NCI-H2171 (cell line): ENCODE results near the gene PHYHIPL.

Experiments used
- DNase-seq: peaks from one replicate; lab custom pipeline; 2025; lab: John Stamatoyannopoulos, UW

The PHYHIPL gene

GRCh38 chr10:59257224-59257623 lies 80.8 kb downstream of the PHYHIPL start:
- DNase-seq, result no peak

DNA sequence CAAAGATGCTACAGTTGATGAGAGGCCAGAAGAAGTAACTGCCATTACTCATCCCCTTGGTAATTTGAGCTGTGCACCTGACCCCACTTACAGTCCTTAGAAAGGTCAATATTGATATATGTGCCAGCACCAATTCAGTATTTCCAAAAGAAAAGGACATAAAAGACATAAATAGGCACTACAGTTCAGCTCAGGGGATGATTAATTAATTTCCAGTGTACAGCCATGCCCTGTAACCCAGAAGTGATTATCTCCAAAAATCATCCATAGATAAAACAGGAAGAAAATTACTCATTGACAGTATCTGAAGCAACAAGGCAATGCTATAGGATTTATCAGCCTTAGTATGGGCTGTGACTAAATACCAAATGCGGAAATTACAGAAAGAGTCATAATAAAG lies 82.4 kb downstream of the PHYHIPL start:
- DNase-seq, result no peak

DNA sequence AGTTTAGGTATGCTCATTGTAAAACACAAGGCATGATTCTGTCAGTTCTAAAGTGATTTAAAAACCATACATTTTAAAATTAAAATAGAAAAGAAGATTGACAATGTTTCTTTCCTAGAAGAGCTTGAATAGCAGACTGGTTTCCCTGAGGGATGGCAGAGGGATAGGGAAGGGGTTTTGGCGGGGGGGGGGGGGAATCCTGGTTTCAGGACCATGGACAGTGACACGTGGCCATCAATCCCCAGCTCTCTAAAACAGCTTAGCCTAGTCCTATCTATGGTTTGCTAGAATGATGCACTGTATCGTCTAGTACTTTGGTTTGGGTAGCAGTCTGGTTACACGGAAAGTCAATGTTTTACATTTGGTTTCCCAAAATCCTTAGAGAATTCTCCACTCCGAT lies 88.7 kb downstream of the PHYHIPL start:
- DNase-seq, result no peak

- DNase-seq, result no peak
Measured at GRCh38 chr10:59266321-59266720, 89.9 kb downstream of the PHYHIPL start.

DNA sequence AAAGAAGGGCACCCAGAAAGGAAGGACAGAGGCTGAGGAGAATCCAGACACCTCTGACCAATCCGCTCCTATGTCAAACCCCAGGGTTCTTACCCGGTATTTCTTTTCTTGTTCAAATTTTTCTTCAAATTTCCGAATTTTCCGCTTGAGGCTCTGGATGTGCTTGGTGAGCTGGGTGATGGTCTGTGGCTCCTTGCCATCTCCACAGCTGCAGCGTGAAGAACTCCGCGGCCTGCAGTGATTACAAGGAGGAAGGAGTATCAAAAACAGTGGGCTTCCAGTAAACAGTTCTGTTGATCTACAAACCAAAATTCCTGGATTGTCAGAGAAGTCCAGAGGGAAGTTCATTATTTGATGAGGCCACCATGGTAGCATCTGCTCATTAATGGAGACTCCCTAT lies 92.0 kb downstream of the PHYHIPL start:
- DNase-seq, result no peak

DNA sequence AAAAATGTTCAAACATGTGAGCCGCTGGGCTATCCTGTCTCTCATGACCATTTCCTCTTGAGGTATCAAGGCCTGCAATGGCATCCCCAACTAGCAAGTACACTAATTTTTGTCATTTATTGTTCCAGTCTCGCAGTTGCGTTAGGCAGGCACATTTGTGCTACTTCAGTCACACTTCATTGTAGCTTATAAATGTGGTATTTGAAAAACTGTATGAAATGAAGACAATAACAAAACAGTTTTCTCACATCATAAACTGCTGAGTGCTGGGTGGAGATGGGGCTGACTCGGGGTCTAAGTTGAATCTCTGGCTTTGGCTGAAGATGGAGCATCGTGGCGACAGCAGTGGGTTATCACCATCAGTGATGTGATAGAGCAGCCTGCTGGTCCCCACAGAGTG lies 93.2 kb downstream of the PHYHIPL start:
- no peak for DNase-seq

- DNase-seq, result no peak
Measured at GRCh38 chr10:59270492-59270891, 94.0 kb downstream of the PHYHIPL start.

DNA sequence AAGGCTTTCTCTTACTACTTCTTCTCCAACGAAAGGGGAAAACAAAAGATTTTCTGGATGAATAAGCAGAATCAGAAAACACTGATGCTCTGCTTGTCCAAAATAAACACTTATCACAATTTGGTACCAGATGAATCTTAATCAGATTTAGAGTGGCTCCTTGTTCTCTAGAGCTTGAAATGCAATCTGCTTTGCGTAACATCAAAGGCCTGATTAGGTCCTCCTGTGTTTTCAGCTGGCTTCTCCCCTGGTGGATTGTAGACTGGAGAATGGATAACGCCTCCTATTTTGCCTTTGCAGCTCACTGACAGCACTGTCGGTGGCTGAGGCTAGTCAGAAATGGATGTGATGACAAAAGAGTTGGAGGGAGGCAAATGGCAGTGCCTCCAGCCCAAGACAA lies 94.7 kb downstream of the PHYHIPL start:
- DNase-seq, result no peak

DNA sequence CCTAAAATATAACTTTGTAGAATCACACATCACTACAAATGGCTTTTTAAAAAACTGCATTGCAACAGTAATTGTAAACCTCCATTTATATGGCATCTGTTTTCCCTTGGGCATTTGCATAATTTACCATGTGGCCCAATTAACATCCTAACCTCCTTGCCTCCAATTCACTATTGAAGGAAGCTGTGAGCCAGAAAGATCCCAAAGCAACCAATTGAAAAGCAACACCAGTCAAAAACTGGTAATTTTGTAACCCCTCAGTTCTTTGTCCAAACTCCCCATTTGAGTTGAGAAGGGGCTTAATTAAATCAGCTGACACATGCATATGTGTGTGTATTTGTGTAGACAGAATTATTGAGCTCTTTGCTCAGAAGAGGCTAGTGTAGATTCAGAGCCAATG lies 95.6 kb downstream of the PHYHIPL start:
- no peak for DNase-seq

- DNase-seq, result no peak
Measured at GRCh38 chr10:59273445-59273844, 97.0 kb downstream of the PHYHIPL start.

GRCh38 chr10:59276133-59276532 lies 99.7 kb downstream of the PHYHIPL start:
- no peak for DNase-seq

- no peak for DNase-seq
Measured at GRCh38 chr10:59276919-59277318, 100.5 kb downstream of the PHYHIPL start.

- DNase-seq, result no peak
Measured at GRCh38 chr10:59279476-59279875, 103.0 kb downstream of the PHYHIPL start.

DNA sequence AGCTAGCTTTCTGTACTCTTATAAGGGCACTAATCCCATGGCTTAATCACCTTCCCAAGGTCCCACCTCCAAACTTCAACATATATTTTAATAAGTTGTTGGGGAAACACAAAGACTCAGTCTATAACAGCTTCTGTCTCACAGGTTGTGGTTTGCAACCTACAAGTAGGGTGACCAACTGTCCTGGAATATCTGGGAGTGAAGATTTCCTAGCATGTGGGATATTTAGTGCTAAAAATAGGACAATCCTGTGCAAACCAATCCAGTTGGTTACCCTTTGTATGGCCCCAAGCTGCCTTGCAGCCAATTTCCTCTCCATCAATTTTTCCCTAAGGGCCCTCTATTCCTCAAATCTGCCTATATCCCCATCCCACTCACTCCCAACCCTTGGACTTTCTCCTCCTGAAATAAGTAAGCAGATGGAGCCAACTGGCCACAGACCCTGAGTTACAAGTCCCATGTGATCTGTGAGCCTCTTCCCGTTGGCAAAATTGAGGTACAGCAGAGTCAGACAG lies 103.6 kb downstream of the PHYHIPL start:
- no peak for DNase-seq

- no peak for DNase-seq
Measured at GRCh38 chr10:59281861-59282260, 105.4 kb downstream of the PHYHIPL start.

DNA sequence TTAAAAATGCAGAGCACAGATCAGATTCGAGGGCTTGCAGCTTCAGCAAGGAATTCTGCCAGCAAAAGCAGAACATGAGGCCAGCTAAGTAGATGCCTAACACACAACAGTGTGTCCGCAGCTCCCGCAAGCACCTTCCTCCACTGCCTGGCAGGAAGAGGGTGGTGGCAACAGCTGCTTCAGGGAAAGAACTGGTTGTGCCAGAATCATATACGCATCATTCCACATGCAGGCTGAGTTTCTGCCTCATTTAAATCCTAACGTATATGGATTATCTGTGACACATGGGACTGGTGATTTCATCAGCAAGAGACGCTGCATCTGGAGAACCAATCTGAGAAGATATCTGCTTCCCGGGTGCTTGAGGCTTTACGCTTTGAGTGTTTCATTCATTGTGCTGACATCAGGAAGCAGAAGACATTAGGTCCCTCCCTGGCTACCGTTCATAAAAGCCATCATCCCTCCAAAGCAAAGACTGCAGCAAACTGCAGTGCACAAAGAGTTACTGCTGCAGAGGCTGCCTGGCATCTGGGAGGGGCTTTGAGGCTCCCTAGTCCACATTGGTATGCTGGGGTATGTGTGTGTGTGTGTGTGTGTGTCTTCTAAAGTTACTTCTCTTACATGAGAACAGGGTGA lies 107.1 kb downstream of the PHYHIPL start:
- DNase-seq, result no peak

GRCh38 chr10:59284118-59284975 lies 107.9 kb downstream of the PHYHIPL start:
- DNase-seq, result no peak

DNA sequence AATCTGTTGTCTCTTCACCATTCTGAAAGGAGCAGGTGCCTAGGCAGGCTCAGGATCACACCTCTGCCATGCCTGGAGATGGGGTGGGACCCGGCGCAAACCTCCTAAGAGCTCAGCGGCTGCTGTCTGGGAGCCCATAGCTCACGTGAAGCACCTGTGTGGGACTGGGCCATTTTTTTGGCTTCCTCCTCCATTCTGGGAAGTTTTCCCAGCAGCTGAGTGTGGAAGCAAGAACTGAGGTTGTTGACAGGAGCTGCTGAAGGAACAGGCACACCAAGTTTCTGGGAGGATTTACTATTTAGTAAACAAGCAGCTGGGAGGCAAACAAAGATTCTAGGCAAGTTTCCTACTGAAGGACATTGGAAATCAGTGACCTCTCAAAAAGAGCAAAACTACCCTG lies 108.6 kb downstream of the PHYHIPL start:
- no peak for DNase-seq

GRCh38 chr10:59285848-59286247 lies 109.4 kb downstream of the PHYHIPL start:
- no peak for DNase-seq

DNA sequence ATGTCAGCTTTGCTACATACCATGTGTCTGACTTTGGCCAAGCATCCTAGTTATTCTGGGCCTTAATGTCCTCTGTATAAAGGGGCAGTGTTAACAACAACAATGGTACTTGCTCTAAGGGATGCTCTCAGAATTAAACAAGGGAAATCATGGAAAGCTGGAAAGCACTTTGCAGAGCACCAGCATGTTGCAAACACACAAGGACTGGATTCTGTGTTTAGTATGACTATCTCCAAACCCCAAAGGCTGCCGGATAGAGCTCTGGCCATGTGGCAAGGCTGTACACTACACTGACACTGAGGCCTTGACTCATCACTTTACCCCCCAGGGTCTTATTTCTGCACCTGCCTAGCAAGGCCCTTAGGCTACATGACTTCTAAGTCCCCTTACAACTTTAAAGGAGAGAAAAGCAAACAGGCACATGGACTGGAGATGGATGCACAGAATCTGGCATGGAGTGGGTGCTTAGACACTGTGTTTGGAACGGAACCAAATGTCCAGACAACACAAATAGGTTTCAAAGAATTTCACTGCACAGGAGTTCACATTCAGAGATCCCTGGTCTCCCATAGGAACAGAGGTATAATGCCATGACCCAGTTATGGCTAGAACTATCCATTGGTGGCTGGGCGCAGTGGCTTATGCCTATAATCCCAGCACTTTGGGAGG lies 111.3 kb downstream of the PHYHIPL start:
- DNase-seq, result no peak

DNA sequence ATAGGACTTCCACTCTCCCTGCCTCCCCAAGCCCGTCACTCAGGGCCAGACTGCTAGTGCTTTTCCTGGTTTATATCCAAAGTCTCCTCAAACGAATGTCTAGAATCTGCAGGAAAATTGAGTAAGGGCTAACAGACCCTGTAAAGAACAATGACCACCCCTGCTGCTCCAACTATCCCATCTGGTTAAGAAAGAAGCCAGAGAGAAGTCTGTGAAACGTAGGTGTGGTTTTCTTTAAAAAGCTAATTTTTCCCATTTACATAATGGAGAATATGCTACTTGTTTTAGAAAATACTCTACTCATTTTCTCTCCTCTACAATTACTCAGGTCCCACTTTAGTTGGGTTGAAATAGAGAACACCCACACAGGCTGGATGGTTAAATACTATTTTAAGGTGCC lies 113.4 kb downstream of the PHYHIPL start:
- no peak for DNase-seq

- no peak for DNase-seq
Measured at GRCh38 chr10:59290448-59290847, 114.0 kb downstream of the PHYHIPL start.
